Measurements from ENCODE around the gene ARHGAP33.
A peak's percentile ranks its signal among the peaks of the same experiment; 100 is the strongest.
"Not testable (repeated sequence)": the region's sequence is repeated elsewhere in the genome, so short reads cannot be mapped to it uniquely, and the experiment has no call there.

Gene ARHGAP33

DNA sequence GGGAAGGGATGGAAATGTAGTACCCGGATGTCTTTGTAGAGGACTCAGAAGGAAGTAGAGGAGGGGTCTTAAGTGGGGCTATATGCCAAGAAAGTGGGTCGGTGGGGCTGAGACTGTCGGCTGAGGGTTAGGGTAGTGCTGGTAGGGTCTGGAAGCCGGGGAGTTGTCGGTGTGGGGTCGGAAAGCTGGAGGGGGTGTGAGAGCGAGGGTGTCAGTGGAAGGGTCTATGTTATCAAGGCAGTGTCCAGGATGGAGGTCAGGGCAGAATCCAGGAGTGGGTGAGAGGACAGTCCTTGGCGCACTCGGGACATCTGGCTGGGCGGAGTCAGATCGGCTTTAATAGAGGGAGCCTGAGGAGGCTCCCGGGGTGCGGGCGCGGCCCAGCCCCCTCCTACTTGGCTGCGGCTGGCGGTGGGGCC is 20.2 kb upstream of the ARHGAP33 start:
- no peak for DNase-seq

DNA sequence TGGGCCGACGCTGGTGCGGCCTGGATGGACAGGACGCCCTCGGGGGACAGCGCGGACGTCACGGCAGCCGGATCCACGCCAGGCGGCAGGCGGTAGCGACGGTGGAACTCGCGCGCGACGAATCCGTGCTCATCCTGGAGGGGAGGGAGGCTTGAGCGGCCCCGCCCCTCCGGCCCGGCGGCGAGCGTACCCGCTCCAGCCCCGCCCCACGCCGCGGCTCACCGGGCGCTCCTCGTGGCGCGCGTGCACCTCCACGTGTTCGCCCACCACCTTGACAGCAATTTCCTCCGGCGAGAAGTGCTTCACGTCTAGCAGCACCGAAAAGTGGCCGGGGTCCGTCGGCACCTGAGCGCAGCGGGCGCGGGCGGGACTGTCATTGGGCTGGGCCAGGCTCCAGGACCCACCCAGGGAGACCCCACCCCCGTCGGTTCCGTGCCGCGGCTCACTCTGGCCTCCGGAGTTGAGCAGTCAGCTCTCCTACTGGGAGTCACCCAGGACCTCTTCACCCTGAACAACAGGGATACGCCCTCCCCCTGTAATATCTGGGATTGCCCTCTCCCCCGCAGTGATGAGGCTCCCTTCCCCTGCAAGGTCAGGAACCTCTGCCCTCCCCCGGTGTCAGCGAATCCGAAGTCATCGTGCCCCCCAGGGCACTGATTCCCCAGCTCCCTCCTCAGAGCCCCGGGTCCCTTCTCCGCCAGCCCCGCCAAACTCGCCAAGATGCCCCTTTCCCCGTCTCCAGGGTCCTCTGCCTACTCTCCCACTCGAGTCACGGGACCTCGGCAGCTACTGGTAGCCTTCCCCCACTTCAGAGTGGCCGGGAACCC is 19.6 kb upstream of the ARHGAP33 start:
- no peak for DNase-seq

DNA sequence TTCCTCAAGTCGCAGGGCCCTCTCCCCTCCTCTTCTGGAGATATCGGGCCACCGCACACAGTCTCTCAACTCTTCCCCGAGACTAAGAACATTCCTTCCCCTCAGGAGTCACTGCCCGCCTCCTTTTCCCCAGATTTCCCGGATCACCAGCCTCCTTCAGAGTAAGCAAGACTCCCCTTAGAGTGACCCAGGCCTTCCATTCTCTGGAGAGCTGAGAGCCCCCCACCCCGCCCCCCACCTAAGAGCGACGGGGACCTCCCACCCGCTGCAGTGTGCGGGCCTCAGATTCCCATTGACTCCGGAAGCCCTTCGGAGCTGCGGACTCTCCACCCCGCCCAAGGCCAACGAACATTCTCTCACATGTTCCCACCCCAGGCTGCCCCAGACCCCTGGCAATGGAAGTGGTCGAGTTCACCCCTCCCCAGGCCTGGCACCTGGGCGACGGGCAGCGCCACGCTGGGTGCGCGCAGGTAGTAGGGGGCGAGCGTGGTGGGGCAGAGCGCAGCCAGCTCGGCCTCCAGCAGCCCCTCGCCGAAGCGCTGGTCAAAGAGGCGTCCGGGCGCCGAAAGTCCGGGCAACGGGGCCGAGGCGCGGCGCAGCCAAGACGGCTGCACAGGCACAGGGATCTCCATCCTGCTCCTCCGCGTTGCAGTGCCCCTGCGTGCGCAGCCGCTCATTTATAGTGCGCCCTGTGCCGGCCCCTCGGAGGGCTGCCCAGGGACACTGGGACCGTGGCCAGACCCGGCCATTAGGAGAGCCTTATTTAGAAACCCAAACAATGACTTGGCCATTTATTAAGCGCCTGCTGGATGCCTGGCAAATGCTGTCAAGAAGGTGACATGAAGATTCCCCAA is 18.8 kb upstream of the ARHGAP33 start, which contains the start of gene HSPB6:
TSS of gene HSPB6 (minus strand) at position 653 of the 854 bp plus-strand sequence. CDS start at position 632, 21 bp downstream.
- DNase-seq, result no peak

DNA sequence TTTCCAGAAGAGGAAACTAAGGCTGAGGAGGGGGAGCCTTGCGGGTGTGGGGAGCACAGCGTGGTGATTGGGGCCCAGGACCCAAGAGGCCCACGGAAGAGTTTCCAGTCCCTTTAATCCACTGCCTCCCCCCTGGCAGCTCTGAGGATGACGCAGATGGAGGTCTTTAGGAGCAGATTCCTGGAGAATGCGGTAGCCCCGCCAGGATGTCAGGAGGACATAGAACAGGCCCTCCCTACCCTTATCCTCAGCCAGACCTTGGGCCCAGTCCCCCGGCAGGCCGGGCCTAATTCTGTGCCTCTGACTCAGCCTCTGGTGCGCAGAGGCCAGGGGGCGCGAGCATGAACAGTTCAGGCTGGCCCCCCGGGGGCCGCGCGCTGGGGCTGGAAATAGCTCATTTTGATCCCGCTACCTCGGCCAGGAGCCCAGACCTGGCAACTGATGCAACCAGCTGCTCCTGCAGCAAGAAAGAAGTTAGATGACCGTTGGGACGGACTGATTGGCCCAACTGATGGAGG is 18.1 kb upstream of the ARHGAP33 start:
- no peak for DNase-seq

DNA sequence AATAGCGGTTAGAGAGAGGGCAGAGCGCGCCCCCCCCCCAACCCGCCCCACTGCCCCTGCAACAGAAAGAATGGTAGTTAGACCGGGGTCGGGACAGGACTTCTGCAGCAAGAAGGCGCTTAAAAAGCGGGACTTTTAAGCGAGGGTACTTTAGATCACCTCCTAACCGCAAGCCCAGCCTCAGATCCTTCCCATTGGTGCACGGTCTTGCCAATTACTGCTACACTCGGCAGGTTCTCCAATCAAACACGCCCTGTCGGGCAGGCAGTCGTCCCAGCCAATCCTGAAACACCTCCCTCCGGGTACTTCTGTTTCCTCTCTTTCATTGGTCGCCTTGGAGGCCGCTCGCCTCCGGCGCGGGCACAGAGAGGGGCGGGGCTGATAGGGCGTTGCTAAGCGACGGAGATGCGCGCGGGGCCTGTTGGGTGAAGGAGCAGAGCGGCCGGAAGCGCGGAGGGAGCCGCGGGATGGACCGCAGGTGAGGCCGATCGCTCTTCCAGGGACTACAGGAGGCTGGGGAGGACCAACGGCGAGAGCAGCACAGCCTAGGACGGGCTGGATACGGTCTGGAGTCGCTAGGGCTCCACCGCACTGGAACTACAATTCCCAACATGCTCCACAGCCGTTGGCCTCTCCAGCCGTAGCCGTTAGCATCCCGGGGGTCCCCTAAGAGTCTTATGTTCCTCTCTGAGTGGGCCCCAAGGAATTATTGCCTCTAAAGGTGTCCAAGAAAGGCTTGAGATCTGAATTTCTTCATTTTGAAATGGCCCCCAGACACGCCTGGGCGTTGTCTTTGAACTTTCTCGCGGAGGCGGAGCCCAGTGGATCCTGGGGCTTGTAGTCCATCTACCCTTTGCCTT is 17.4 kb upstream of the ARHGAP33 start, which contains the start of gene PROSER3:
TSS of gene PROSER3 (plus strand) at position 428 of the 860 bp plus-strand sequence. CDS start at position 468, 40 bp downstream.
- DNase-seq, result peak; percentile 94

DNA sequence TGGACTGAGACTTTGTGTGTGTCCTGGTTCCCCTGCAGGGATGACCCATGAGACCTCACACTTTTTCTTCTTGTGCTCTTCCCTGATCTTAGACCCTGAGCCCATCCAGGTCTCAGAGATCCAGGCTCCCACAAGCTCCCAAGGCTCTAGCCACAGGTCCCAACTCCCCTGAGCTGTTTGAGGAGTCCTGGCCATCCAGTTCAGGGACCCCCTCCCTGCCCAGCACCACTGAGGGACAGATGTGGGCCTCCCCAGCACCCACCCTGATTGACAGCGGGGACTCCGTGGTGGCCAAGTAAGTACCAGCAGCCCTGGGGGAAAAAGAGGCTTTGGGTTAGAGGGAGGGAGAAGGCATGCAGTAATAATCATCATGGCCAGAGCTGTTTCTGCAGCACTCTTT is 15.7 kb upstream of the ARHGAP33 start:
- DNase-seq, result no peak

DNA sequence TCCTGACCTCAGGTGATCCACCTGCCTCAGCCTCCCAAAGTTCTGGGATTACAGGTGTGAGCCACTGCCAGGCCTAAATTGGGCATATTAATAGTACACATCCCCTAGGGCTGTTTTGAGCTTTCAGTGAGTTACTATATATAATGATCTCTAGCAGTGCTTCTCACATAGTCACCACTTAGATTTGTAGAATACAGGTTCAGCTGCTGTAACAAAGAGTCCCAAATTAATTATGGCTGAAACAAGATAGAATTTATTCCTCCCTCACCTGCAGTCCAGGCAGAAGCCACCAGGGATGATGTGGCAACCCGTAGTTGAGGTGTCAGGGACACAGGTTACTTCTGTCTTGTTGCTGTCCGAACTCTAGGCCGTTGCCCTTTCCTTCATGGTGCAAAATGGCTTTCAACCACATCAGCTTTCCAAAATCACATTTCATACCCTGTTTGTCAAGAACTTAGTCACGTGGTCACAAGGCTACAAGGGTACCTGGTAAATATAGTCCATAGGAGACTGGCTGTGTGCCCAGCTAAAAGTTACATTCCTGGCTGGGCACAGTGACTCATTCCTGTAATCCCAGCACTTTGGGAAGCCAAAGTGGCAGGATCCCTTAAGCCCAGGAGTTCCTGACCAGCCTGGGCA is 14.5 kb upstream of the ARHGAP33 start:
- no peak for DNase-seq

DNA sequence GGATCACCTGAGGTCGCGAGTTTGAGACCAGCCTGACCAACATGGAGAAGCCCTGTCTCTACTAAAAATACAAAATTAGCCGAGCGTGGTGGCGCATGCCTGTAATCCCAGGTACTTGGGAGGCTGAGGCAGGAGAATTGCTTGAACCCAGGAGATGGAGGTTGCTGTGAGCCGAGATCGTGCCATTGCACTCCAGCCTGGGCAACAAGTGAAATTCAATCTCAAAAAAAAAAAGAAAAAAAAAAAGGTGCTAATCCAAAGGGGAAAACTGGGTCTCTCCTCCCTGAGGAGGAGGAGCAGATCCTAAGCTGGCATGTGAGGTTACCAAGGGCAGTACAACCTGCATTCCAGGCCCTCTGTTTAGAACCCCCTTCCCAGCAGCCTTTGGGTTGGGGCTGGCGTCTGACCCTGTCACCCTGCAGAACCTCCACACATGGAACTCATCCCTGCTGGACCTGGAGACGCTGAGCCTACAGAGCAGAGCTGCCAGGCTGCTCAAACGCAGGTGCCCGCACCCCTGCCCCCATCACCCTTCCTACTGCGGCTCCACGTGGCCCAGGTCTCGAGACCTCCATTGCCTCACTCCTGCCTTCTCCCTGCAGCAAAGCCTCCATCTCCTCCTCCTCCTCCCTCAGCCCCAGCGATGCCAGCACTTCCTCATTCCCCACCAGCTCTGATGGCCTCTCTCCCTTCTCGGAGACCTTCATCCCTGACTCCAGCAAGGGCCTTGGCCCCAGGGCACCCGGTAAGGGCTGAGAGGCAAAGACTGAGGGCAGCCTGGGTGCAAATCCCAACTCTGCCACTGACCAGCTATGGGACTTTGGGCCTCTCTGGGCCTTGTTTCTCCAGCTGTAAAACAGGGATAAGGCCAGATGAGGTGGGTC is 10.7 kb upstream of the ARHGAP33 start:
- DNase-seq, result no peak

DNA sequence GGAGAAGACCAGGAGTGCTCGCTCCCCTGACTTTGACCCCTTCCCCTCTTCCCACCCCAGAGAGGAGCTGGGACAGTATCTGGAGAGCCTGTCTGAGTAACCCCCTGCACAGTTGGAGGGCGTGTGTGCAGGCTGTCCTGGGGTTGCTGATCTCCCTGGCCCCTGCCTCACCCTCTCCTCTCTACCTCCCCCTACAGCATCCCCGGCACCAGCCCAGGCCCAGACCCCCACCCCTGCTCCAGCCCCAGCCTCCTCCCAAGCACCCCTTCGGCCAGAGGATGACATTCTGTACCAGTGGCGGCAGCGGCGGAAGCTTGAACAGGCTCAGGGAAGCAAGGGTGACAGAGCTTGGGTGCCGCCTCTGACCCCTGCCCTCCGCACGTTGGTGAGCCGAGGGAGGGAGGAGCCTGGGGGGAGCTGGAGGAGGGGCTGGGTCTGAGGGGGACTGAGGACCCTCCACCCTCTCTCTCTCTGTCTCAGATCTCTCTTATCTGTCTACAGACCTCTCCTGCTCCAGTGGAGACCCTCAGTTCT is 8.7 kb upstream of the ARHGAP33 start:
- DNase-seq, result no peak

DNA sequence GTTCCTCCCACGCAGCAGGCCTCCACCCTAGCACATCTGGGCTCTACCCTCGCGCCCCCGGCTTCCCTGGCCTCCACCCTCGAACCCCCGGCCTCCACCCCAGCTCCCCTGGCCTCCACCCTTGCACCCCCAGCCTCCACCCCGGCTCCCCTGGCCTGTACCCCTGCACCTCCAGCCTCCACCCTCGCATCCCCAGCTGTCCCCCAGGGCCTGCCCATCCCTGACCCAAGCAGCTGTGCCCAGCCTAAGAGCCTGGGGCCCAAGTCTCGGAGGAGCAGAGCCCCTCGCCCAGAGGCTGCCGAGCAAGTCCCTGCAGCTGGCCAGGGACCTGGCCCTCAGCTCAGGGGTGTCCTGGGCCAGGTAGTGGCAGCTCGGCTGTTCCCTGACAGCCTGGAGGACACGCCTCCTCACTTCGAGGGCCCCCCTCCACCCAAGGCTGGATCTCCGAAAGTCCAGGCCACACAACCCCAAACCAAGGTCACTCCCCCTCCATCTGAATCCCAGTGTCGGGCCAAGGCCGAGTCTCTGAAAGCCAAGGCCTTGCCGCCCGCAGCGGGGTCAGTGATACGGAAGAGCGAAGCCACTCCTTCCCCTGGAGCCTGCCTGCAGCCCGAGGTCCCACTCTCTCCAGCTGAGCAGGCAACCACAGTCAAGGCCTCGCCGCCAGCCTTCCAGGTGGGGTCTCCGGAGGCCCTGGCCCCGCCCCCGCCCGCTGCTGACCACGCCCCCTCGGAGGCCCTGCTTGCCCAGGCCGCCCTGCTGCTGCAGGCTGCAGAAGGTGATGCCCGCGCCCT is 7.9 kb upstream of the ARHGAP33 start:
- no peak for DNase-seq

DNA sequence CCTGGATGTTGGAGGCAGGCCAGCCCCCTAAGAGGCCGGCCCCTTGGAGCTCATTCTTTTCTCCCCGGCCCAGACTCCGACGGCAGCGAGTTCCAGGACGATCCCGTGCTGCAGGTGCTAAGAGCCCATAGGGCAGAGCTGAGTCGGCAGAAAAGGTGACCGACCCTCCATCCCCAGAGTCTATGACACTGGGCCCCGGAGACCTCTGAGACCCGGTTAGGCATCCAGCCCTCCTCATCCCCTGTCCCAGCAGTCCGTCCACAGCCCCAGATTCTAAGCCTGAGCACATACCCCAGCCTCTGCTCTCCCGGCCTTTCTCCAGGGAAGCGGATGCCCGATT is 7.3 kb upstream of the ARHGAP33 start:
- no peak for DNase-seq

DNA sequence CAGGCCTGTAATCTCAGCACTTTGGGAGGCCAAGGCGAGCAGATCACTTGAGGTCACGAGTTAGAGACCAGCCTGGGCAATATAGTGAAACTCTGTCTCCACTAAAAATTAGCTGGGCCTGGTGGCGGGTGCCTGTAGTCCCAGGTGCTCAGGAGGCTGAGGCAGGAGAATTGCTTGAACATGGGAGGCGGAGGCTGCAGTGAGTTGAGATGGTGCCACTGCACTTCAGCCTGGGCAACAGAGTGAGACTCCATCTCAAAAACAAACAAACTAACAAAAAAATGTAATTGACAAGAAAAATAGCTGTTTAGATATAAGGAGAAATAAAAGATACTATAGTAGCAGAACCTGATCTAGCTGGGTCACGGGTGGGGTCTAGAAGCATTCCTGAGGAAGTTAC is 3.0 kb upstream of the ARHGAP33 start:
- not testable (repeated sequence) for DNase-seq

DNA sequence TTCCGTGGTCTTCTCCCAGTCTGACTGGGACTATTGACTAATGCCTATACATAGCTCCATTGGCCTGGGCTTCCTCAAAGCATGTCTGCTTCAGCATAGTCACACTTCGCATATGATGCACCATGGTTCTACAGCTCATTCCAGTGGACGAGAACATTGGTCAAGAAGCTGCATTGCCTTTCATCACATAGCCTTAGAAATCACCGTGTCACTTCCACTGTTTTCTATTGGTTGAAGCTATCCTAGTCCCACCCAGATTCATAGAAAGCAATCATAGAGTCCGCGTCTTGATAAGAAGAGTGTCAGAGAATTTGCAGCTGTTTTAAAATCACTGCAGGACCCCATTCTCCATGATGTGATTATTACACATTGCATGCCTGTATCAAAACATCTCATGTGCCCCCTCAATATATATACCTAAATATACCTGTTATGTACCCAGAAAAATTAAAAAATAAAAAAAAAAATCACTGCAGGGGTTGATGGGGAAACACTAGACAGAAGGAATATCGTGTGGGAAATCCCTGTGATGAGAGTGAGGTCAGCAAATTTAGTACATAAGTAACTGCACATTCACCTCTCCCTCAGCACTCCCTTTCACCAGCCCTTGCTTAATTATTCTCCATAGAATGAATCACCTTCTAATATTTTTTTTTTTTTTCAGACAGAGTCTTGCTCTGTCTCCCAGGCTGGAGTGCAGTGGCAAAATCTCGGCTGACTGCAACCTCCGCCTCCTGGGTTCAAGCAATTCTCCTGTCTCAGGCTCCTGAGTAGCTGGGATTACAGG is 2.2 kb upstream of the ARHGAP33 start:
- DNase-seq, result no peak

DNA sequence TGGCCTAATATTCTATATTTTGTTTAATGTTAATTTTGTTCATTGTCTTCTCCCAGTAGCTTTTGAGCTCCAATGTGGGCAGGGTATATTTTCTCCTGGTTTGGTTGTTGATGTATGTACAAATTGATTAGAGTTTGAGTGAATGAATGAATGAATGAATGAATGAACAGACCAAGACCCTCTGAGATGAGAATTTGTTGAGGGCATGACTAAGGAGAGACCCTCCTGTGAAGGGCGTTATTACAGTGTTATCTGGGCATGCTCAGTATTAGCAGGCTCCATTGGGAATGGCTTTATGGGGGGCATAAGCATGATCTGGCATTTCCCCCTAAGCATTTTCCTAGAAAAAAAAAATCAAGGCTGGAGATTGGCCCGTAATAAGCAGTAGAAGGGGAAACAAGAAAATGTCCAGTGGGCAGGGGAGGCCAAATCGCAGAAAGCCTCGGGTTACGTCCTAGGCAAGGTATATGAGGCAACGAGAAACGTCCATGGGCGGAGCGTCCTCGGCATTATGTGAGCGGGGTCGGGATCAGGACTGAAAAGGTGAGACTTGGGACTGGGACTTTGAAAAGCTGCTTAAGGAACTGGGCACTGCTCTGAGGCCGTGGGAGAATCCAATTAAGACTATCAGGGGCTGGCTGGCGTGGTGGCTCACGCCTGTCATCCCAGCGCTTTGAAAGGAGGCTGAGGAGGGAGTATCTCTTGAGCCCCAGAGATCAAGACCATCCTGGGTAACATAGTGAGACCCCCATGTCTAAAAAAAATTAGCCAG is 904 bp upstream of the ARHGAP33 start:
- DNase-seq, result no peak

DNA sequence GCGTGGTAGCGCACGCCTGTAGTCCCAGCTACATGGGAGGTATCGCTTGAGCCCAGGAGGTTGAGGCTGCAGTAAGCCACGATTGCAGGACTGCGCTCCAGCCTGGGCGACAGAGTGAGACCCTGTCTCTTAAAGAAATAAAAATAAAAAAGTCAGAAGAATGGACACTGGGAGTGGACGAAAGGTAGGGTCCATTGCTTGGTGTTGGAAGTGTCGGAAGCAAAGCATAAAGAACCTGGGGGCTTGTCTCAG is 392 bp upstream of the ARHGAP33 start:
- no peak for DNase-seq

DNA sequence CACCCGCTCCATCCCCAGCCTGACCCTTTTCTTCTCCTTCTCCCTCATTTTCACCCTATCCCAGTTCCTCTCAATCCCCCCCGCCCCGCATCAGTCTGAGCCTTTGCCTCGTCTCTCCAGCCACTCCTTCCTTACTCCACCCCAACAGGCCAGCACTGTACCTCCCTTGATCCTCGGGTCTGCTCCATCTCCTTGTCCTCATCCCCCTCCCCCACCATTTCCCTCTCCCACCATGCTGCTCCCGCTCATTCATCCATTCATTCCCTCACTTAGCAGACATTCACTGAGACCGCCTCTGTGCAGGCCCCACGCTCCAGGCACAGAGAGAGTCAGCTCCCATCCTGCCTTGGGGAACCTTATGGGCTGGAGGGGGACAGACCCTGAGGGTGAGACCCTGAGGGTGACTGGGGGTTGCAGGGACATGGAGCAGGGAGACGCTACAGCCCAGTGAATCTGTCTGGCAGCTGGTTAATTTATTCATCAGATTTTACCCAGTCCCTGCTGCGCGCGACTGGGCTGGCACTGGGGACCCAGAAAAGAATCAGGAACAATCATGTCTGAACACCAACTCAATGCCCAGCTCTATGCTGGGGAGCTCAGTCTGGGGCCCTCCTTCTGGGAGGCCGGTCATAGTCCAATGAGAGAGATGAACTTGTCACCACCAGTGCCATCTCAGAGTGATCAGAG is 881 bp downstream of the ARHGAP33 start:
- no peak for DNase-seq

DNA sequence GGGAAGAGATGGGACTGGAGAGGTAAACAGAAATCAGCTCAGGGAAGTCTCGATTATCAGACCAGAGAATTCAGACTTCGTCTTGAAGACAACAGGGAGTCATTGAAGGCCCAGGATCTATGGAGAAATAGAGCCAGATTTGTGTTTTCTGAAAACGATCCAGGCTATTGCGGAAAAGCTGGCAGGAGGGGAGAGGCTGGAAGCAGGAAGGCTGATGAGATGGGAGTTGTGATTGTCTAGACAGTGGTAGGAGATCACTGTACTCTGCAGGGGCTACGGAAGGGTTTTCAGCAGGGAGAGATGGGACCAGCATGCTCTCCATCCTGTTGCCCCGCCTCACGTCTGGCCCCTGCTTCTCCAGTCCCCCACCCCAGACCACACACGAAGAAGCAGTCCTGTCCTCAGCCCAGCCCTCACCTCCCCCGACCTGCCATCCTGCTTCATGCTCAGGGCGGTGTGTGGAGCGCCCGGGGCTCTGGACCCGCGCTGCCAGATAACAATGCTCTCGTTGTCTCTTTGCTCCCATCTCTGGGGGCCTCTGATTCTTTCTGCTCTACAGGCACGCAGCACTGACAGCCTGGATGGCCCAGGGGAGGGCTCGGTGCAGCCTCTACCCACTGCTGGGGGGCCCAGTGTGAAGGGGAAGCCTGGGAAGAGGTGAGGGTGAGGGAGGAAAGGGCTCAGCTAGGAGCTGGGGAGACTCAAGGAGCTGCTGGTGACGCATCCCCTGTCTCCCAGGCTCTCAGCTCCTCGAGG is 1.9 kb downstream of the ARHGAP33 start:
- DNase-seq, result no peak
